GM18861 (cell line): ENCODE measurements around the gene PRDM4.

Experiments
- ATAC-seq: cut with Tn5 transposase; IDR thresholded peaks from one replicate; pipeline ENCODE4 v1.9.1; 2021; ENCODE audit not compliant: unreplicated experiment

PRDM4 gene, protein sequence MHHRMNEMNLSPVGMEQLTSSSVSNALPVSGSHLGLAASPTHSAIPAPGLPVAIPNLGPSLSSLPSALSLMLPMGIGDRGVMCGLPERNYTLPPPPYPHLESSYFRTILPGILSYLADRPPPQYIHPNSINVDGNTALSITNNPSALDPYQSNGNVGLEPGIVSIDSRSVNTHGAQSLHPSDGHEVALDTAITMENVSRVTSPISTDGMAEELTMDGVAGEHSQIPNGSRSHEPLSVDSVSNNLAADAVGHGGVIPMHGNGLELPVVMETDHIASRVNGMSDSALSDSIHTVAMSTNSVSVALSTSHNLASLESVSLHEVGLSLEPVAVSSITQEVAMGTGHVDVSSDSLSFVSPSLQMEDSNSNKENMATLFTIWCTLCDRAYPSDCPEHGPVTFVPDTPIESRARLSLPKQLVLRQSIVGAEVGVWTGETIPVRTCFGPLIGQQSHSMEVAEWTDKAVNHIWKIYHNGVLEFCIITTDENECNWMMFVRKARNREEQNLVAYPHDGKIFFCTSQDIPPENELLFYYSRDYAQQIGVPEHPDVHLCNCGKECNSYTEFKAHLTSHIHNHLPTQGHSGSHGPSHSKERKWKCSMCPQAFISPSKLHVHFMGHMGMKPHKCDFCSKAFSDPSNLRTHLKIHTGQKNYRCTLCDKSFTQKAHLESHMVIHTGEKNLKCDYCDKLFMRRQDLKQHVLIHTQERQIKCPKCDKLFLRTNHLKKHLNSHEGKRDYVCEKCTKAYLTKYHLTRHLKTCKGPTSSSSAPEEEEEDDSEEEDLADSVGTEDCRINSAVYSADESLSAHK

GRCh38 chr12:107760809-107761501 is at the start of gene PRDM4:
Gene PRDM4, minus strand, starts transcription at chr12:107761137. Its CDS starts 622 bp downstream, at chr12:107760515.
- ATAC-seq, result peak; percentile 96

- ATAC-seq, result no peak
These were observed 46.7 kb upstream of the PRDM4 start for GRCh38 chr12:107807471-107808150.

DNA sequence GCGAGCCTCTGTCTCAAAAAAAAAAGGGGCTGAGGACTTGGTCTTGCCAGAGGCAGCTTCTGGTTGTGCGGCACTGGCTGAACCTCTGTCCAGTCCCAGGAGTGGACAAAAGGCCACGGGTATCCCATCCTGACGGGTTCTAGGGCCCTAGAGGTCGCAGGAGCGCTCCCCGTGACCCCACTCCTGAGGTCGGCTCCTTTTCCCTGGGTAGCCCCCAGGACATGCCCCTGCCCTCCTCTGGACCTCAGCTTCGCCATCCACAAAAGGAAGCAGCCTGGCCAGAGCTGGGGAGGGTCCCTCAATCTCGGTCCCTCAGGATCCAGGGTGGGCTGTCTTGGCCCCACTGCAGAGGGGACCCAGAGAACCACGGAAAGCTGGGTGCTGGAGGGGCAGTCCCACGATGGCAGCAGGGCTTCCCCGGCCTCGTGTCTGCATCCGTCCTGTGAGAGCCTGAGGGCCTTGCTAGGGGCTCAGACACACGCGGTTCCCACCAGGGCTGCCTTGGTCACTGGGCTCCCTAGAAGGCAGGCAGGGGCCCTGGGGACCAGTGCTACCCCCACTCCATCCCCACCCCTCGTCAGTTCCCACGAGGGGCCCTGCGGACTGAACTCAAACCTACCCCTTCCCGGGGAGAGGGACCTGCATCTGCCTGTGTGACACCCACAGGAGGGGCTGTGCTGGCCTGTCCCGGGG is 44.7 kb upstream of the PRDM4 start:
- no peak for ATAC-seq

DNA sequence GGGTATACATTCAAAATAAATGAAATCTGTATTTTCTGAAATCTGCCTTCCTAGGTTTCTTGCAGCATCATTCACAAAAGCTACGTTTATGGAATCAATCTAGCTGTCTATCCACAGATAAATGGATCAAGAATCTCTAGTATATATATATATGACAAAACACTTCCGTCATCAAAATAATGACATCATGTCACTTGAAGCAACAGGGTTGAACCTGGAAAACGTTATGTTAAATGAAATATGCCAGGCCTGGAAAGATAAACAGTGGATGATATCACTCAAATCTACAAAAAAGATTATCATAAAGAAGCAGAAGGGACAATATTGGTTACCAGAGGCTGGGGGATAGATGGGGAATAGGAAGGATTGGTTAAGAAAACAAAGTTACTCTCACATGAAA is 42.2 kb upstream of the PRDM4 start:
- no peak for ATAC-seq

GRCh38 chr12:107801150-107801549 is 40.2 kb upstream of the PRDM4 start:
- ATAC-seq, result no peak

DNA sequence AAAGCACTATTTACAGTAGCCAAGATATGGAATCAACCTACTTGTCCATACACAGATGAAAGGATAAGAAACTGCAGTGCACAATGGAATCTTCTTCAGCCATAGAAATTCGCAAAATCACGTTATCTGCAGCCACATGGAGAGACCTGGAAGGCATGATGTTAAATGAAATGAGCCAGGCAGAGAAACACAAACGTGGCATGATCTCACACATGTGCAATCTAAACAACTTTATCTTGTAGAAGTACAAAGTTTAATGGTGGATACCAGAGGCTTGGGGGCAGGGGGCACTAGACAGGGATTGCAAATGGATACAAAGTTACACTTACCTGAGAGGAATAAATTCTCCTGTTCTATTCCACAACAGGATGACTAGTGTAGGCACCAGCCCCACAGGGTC is 37.6 kb upstream of the PRDM4 start:
- no peak for ATAC-seq

- no peak for ATAC-seq
These were observed 33.5 kb upstream of the PRDM4 start for GRCh38 chr12:107794451-107794850.

GRCh38 chr12:107791465-107792089 is 30.6 kb upstream of the PRDM4 start:
- no peak for ATAC-seq

DNA sequence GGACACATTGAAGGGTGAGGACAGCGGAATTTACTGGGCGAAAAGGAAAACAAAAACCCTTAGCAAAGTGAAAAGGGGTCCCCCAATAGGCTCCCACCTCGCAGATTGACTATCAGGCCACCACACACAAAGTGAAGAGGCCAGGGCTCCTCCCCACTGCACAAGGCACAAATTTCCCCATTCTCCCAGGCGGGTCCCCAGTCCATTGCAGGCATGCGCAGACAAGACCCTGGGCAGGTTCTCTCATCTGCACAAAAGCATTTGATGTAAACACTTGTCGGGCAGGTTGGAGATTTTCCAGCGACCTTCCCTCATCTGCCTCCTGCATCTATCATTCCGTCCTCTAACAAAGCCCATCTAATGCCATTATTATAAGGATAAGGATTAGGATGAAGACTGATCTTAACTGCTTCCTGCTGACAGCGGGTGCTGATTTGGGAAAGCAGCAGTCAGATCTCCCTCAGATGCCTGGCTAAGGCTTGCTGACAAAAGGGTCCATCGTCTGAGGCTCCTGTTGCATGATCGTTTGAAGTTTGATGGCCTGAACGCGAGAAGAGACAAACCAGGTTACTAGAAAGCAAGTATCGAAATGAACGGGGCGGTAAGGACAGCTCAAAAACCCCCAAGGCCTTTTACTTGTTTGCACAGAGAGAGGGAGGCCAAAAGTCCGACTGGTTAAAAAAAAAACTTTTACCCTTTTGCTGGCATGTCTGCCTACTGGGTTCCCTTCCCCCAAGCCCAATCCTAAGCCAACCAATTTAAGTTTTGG is 27.9 kb upstream of the PRDM4 start:
- ATAC-seq, result no peak

- no peak for ATAC-seq
These were observed 27.3 kb upstream of the PRDM4 start for GRCh38 chr12:107788281-107788680.

GRCh38 chr12:107783406-107784376 is 22.8 kb upstream of the PRDM4 start:
- peak; percentile 59 for ATAC-seq

GRCh38 chr12:107782067-107782466 is 21.1 kb upstream of the PRDM4 start:
- no peak for ATAC-seq

DNA sequence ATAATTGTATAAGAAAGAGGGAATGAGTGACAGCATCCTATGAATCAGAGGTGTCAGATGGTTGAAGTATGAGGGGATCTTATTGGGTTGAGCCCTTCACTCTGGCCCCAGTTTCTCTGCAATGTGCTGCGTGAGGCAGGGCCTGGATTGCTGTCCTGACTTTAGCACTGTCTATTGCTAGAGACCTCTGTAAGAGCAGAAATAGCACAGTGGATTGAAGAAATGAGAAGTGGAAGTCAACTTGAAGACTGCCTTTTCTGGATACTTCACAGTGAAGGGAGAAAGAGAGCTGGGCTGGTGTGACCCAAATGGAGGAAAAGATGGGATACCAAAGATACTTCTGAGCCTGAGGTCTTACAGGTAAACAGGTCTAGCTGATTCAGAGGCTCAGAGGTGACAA is 19.4 kb upstream of the PRDM4 start:
- no peak for ATAC-seq

DNA sequence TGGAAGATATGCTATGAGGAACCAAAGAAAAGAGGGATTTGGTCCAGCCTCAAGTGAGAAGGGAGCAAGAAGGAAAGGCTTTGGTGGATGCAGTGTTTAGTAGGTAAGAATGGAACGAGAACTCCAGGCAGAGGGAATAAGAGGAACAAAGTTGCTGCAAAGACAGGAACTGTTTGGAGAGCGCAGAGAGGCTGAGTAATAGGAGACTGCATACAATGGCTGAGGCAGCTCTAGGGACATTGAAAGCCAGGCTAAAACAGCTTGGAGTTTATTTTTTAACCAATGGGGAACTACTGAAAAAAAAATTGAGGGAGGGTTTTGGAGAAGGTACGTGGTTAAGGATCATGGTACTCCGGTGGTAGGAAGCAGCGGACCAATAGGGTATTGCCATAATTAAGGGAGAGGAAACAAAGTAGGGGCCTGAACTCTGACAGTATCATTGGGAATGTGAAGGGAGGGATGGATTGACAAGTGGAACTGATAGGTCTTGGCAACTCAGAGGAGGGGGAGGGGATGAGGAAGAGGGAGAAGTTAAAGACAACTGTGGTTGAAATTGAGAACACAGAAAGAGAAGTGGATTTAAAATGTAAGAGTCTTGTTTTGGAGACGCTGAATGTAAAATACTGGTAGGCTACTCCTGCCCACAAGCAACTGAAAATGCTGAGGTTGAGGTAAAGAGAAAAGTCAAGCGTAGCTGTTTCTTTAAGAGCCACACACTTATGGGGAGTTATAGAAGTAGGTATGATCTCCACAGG is 18.3 kb upstream of the PRDM4 start:
- peak; percentile 46 for ATAC-seq

GRCh38 chr12:107778383-107779025 is 17.6 kb upstream of the PRDM4 start:
- no peak for ATAC-seq

GRCh38 chr12:107776171-107776570 is 15.2 kb upstream of the PRDM4 start:
- no peak for ATAC-seq
